NCI-H2029 (cell line): ENCODE measurements around the gene TMEM63B.
"Not testable (repeated sequence)": the region's sequence is repeated elsewhere in the genome, so short reads cannot be mapped to it uniquely, and the experiment has no call there.

Source experiments
- DNase-seq: peaks from one replicate; lab custom pipeline; 2025; lab: John Stamatoyannopoulos, UW

Gene TMEM63B

DNA sequence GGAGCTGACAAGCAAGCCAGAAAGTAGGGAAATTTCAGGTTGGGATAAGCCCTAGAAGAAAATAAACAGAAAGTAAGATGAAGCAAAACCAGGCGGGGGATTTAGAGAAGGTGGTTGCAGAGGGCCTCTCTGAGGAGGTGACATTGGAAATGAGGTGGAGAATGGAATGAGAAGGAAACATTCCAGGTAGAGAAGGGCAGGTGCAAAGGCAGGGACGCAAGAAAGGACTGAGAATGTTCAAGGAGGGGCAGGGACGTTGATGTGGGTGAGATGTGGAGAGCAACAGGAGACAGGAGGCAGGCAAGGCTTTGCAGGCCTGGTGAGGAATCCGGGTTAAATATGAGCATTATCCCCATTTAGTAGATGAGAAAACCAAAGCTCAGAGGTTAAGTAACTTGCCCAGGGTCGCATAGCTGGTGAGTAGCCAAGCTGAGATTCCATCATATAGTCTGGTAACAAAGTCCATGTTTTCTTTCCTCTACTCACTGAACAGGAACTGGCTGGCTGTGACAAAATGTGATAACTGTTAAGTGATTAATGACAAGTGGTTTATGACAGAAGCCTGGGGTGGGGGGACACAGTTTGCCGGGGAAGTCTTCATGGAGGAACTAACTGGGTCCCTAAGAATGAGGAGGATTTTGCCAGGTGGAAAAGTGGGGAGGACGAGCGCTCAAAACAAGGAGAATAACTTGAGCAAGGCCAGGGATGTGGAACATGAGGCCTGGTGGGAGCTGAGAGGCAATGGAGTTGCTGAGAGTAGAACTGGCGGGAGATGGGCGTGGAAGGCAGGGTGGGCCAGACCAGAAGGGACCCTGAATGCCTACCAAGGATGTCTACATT lies 32.7 kb upstream of the TMEM63B start:
- no peak for DNase-seq

DNA sequence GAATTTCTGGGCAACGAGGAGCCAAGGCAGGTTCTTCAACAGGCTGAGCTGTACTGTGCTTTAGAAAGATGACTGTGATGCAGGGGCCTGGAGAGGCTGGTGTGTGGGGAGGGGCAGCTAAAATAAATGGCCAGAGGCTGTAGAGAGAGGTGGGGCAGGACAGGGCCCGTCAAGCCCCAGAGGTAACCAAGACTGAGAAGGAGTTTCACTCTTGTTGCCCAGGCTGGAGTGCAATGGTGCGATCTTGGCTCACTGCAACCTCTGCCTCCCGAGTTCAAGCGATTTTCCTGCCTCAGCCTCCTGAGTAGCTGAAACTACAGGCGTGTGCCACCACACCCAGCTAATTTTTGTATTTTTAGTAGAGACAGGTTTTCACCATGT lies 32.1 kb upstream of the TMEM63B start:
- DNase-seq = not testable (repeated sequence)

DNA sequence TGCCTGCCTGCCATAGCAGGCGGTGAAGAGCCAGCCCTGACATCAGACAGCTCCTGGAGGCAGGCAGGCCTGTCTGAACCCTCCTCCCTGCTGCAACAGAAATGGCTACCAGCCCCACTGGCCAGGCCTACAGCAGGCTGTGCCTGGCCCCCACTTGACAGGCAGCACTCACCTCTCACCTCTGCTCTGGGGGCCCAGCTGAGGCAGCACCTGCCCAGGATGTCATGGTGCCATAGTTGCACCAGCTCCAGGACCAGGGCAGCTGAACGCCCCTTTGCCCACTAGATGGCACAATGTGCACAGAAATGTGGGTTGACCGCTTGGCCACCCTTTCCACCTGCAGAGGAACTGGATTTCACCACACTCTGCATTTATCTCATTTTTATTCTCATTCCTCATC lies 30.7 kb upstream of the TMEM63B start:
- DNase-seq = peak; percentile 60

DNA sequence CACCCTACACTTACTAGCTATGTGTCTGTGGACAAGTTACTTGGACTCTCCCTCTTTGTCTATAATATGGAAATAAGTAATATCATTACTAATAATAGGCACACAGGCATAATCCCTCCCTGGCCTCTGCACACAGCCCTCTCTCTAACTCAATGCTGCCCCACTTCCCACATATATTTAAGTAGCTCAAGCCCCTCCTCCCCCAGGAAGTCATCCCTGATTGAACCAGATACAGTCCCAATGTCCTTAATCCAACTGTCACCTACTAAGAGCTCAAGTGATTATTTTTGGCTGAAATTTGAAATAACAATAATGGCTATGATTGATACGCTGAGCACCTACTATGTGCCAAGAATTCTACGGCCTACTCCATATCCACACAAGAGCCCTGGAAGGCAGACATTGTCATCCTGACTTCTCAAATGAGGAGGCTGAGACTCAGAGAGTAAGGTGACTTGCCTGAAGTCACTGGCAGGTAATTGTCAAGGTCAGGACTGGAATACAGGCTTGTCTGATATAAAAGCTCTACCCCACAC lies 29.5 kb upstream of the TMEM63B start:
- no peak for DNase-seq

DNA sequence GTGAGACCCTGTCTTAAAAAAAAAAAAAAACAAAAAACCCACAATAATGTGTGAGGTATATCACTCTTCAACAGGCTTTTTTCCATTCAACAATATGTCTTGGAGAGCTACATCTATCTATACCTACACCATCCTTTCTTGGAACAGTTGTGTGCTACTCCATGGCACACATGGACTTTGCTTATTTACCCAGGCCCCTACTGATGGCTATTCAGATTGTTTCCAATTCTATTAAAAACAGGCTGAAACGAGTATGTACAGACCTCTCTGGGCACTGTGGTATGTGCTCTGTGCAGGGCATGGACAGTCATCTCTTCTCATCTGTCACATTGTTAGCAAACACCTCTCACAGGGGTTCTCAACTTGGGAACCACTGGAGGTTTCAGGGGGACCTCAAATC lies 28.2 kb upstream of the TMEM63B start:
- no peak for DNase-seq

DNA sequence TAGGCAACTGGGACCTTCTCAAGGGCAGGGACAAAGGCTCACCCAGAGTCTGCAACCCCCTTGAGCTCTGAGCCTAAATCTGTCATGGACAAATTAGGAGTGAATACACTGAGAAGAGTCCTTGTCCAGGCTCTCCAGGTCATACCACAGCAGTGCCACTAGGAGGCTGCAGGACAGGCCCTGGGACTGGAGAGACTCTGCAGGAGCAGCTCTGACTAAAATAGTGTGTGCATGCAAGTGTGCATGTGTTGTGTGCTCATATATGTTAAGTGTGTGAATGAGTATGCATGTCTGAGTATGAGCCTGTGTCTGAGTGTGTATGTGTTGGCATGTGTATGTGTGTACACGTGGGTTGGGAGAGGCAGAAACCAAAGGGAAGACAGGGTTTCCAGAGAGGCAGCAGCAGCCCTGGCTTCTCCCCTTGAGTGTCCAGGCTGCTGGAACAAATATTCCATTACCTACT lies 27.2 kb upstream of the TMEM63B start:
- DNase-seq = no peak

GRCh38 chr6:44101832-44102231 lies 25.5 kb upstream of the TMEM63B start:
- no peak for DNase-seq

DNA sequence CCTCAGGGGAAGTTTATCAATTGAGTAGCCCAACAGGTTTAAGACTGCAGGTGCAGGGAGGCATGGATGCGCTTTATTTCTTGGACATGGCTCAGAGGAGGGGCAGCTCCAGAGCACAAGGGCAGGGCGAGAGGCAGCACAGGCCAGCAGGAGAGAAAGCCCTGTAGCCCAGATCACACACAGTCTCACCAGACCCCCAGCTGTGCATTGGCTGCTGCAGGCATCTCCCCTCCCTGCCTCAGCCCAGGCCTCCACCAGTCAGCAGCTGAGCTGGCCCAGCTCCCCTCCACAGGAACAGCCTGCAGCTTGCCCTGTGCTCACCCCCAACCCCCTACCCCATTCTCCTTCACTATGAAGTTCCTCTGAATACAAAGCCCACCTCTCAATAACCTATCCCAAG lies 24.8 kb upstream of the TMEM63B start:
- no peak for DNase-seq

DNA sequence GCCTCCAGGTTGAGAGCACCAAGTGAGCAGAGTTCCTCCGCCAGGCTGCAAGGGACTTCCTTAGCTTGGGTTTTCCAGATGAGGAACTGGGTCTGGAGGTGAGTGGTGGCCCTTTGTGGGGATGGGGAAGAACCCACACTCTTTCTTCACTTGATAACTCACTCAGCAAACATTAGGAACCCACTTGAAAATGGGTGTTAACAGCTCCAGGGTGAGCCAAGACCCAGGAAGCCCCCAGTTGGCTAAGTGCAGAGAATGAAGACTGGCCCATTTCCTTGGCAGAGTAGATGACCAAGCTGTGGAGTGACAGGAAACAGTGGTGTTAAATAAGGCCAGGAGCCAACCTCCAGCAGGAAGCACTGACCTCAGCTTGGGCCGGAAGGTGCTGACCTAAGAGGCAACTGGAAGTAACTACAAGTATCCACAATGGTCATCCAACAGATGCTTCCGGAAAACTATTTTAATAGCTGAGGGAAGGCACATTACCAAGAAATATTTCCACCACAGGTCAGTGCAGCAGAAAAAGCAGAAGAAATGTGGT lies 22.8 kb upstream of the TMEM63B start:
- DNase-seq = no peak

DNA sequence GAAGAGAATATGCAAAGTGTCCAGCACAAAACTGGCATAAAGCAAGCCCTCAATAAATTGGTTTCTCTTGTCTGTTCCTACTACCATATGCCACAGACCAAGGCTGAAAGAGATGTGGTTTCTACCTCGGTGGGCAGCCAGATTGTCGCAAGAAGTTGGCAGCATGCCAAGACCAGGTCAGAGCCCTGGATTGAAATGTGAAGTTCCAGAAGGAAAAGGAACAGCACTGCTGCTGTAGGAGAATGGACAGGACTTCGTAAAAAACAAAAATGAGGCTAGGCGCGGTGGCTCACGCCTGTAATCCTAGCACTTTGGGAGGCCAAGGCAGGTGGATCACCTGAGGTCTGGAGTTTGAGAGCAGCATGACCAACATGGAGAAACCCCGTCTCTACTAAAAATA lies 22.2 kb upstream of the TMEM63B start:
- DNase-seq = no peak

GRCh38 chr6:44105993-44106740 lies 21.2 kb upstream of the TMEM63B start:
- DNase-seq = no peak

DNA sequence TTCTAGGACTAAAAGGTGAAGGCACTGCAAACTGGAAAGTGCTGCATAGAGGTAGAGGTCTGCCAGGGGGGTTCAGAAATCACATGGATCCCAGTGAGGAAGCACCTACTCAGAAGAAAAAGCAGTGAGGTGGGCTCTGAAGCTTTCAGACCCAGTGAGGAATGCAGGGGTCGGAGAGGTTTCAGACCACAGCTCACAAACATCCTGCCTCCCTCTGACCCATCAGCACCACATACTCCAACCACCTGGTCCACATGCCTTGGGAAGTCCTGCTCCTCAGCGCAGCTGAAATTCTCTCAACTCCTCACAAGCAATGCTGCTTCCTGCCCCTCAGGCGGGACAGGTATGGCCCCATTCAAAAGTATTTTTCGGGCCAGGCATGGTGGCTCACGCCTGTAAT lies 20.3 kb upstream of the TMEM63B start:
- no peak for DNase-seq

DNA sequence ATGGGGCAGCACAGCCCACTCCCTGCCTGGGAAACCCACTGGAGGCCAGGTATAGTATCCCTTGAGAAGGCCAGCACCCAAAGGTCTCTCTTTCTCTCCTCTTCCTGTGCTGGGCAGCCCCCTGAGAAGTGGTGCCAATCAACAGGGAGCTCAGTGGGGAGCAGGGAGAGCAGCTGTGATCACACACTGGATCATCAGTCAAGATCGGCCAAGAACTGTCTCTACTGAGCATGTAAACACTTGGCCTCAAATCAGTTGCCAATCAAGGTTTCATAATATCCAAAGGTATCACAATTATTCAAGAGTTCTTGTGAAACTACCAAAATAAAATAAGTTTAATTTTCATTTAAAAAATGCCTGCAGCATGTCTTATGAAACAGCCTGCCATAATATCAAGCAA lies 18.9 kb upstream of the TMEM63B start:
- DNase-seq = no peak

DNA sequence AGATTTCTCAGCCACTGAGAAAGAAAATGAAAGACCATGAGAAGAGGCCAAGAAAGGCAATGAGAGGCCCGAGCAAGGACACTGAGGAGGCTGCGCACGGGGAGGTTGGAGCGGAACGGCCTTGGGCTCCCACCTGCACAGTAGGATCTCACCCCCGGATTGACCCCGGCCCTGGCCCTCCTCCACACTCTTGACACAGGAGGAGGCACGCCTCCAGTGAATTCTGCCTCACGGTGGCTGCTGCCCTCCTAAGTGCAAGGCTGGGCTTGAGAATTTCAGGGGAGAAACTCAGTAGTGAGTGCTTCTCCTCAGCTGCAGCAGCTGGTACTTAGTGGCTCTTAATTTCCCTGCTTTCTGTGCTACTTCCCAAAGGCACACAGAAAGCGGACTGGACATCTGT lies 18.1 kb upstream of the TMEM63B start:
- no peak for DNase-seq

DNA sequence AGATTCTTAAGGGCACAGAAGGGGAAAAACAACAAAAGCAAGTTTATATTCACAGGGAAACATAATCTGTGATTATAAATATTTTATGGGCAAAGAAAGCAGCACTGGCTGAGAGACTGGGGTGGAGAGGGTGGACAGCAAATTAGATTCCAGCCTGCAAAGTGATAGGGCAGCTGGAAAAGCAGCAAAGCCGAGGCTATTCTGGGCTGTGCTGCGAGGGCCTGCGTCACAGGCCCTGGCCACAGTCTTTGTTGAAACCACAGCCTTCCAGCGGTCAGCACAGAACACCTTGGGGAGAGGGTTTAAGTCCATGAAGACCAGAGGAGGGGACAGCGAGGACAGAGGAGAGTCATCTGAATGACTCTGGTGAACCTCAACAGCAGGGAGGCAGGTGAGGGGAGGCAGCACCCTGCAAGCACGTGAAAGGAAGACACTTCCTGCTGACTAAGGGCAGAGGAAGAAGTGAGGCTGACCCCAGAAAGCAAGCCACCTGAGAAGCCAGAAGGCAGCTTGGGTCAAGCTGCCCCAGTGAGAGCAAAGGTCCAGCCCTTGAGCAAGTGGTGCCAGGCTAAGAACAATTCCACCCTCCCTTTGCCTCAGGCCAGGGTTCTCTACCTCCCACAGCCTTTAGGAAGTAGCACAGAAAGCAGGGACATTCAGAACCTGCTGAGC lies 17.2 kb upstream of the TMEM63B start:
- DNase-seq = no peak

- DNase-seq = no peak
Measured at GRCh38 chr6:44110966-44111365, 16.4 kb upstream of the TMEM63B start.

DNA sequence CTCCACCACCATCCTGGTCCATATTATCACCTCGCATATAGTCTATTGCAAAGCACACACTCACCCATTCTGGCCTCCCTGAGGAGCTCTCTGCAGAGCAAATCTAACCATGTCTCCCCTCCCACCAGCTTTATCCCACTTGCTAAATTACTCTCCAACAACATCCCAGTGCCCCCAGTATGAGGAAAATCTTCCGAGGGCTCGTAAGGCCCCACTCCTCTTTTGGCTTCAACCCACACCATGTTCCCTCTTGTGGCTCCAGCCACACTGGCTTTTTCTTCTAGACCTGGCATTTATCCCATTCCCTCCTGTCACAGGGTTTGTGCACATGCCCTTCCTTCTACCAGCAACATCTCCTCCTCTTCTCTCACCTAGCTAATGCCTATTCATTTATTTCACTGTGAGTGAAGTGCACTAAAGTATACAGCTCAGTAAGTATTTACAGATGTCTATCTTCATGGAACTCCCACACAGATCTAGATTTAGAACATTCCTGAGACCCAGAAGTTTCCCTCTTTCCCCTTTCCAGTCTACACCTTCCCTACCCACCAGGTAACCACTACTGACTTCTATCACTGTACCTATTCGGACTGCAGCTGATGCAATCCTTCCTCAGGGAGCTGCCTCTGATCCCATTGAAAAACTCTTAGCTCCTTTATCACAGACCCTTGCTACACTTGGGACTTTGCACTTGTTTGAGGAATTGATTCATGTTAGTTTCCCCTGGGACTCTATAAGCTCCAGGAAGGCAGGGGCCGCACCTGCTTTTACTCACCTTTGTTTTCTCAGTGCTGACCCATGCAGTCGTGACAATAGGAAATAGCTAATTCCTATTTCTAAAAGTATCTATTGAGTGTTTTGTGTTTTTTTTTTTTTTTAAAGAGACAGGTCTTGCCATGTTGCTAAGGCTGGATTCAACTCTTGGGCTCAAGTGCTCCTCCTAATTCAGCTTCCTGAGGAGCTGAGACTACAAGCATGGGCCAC lies 15.6 kb upstream of the TMEM63B start:
- no peak for DNase-seq

GRCh38 chr6:44113414-44113813 lies 13.9 kb upstream of the TMEM63B start:
- no peak for DNase-seq

GRCh38 chr6:44115866-44116265 lies 11.5 kb upstream of the TMEM63B start:
- DNase-seq = no peak

DNA sequence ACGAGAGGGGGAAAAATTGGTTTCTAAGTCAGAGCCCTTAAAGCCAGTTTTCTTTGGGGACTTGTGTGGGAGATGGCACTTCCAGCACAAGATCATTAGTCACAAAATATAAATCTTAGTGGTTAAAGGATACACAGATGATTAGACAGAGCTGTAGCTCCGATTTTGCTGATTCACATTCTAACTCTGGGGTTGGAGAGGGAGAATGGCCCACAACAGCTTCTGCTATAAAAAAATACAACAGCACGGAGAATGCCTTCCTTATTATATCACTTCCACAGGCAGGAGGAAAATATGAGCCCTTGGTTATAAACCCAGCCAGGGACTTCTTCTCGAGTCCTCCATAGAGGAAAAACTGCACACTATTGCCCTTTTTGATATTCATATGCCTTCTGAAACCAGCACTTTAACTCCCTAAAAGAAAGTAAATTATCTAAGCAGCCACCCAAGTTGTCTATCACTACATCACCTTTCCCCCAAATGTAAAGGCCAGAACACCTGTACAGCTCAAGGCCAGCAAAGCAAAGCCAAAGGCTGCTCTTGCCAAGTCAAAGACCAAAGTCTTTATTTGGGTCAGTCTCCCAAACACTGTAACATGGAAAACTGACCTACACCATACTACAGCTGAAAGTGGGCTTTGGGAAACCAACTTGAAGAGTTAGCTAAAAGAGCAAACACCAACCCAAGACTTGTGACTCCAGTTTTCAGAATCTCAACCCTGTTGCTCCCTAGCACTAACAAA lies 10.5 kb upstream of the TMEM63B start:
- no peak for DNase-seq
